ENCODE results near the gene EFR3B.
"Not testable (repeated sequence)": the region's sequence is repeated elsewhere in the genome, so short reads cannot be mapped to it uniquely, and the experiment has no call there.

Gene EFR3B

GRCh38 chr2:25149646-25150045 is 107.8 kb downstream of the EFR3B start:
- Histone ChIP-seq H3K9ac (ENCODE audit: low read length) (no peak overlapping the region), H3K36me3 (ENCODE audit: low read length) (no peaks in the 10 kb centered on the region), H4K20me1 (ENCODE audit: low read depth, low read length) (no peaks in the 10 kb centered on the region), H2AFZ (ENCODE audit: low read depth, low read length, severe bottlenecking) (no peak overlapping the region), H3K4me3 (ENCODE audit: insufficient read depth, low read length, poor library complexity, severe bottlenecking) (no peak overlapping the region), H3K4me2 (ENCODE audit: low read depth, low read length, poor library complexity, severe bottlenecking) (no peak overlapping the region), H3K79me2 (ENCODE audit: insufficient read depth, low read length) (no peaks in the 10 kb centered on the region), H3F3A (ENCODE audit: insufficient read depth) (no peaks in the 10 kb centered on the region), H3K9me2 (replicated peaks; ENCODE audit: insufficient read depth, low read length) (no peaks in the 10 kb centered on the region), H3K27me3 (ENCODE audit: low read length) (no peaks in the 10 kb centered on the region), H3K27ac (ENCODE audit: low read depth, low read length) (no peak overlapping the region), H3K9me3 (ENCODE audit: insufficient read depth, low read length) (no peaks in the 10 kb centered on the region)
- TF ChIP-seq EZH2phosphoT487 (conservative IDR thresholded peaks at IDR 0.05; ENCODE audit: low read length) (no peak), CTCF (IDR thresholded peaks at IDR 0.05; ENCODE audit: insufficient read depth, low read length, poor library complexity, severe bottlenecking) (no peak)

GRCh38 chr2:25150993-25151392 is 109.1 kb downstream of the EFR3B start:
- not testable (repeated sequence) for H3K27ac ChIP-seq (ENCODE audit: low read depth, low read length); H3K9ac ChIP-seq (ENCODE audit: low read length); H3K9me2 ChIP-seq (replicated peaks; ENCODE audit: insufficient read depth, low read length); H3K79me2 ChIP-seq (ENCODE audit: insufficient read depth, low read length); H3F3A ChIP-seq (ENCODE audit: insufficient read depth); H3K4me2 ChIP-seq (ENCODE audit: low read depth, low read length, poor library complexity, severe bottlenecking); H3K36me3 ChIP-seq (ENCODE audit: low read length); H3K27me3 ChIP-seq (ENCODE audit: low read length); H4K20me1 ChIP-seq (ENCODE audit: low read depth, low read length); H3K4me3 ChIP-seq (ENCODE audit: insufficient read depth, low read length, poor library complexity, severe bottlenecking); H3K9me3 ChIP-seq (ENCODE audit: insufficient read depth, low read length); H2AFZ ChIP-seq (ENCODE audit: low read depth, low read length, severe bottlenecking)

GRCh38 chr2:25151718-25152117 is 109.8 kb downstream of the EFR3B start:
- Histone ChIP-seq H3F3A (ENCODE audit: insufficient read depth) (no peaks in the 10 kb centered on the region), H3K36me3 (ENCODE audit: low read length) (no peaks in the 10 kb centered on the region), H3K9me2 (replicated peaks; ENCODE audit: insufficient read depth, low read length) (no peaks in the 10 kb centered on the region), H3K9ac (ENCODE audit: low read length) (no peak overlapping the region), H3K4me3 (ENCODE audit: insufficient read depth, low read length, poor library complexity, severe bottlenecking) (no peak overlapping the region), H3K4me2 (ENCODE audit: low read depth, low read length, poor library complexity, severe bottlenecking) (no peak overlapping the region), H3K79me2 (ENCODE audit: insufficient read depth, low read length) (no peaks in the 10 kb centered on the region), H4K20me1 (ENCODE audit: low read depth, low read length) (no peaks in the 10 kb centered on the region), H3K9me3 (ENCODE audit: insufficient read depth, low read length) (no peaks in the 10 kb centered on the region), H2AFZ (ENCODE audit: low read depth, low read length, severe bottlenecking) (no peak overlapping the region), H3K27me3 (ENCODE audit: low read length) (no peaks in the 10 kb centered on the region), H3K27ac (ENCODE audit: low read depth, low read length) (no peak overlapping the region)
- TF ChIP-seq CTCF (IDR thresholded peaks at IDR 0.05; ENCODE audit: insufficient read depth, low read length, poor library complexity, severe bottlenecking) = no peak

- Histone ChIP-seq H3K9ac (ENCODE audit: low read length) (no peak overlapping the region), H3K27ac (ENCODE audit: low read depth, low read length) (no peak overlapping the region), H3K9me3 (ENCODE audit: insufficient read depth, low read length) (no peaks in the 10 kb centered on the region), H3K79me2 (ENCODE audit: insufficient read depth, low read length) (no peaks in the 10 kb centered on the region), H3K4me2 (ENCODE audit: low read depth, low read length, poor library complexity, severe bottlenecking) (no peak overlapping the region), H3F3A (ENCODE audit: insufficient read depth) (no peaks in the 10 kb centered on the region), H3K9me2 (replicated peaks; ENCODE audit: insufficient read depth, low read length) (no peaks in the 10 kb centered on the region), H3K27me3 (ENCODE audit: low read length) (no peaks in the 10 kb centered on the region), H2AFZ (ENCODE audit: low read depth, low read length, severe bottlenecking) (no peak overlapping the region), H3K36me3 (ENCODE audit: low read length) (no peaks in the 10 kb centered on the region), H3K4me3 (ENCODE audit: insufficient read depth, low read length, poor library complexity, severe bottlenecking) (no peak overlapping the region), H4K20me1 (ENCODE audit: low read depth, low read length) (no peaks in the 10 kb centered on the region)
- no peak for TF ChIP-seq EZH2phosphoT487 (conservative IDR thresholded peaks at IDR 0.05; ENCODE audit: low read length)
- no peak for TF ChIP-seq CTCF (IDR thresholded peaks at IDR 0.05; ENCODE audit: insufficient read depth, low read length, poor library complexity, severe bottlenecking)
Observed at GRCh38 chr2:25155401-25155800, 113.5 kb downstream of the EFR3B start.
